Measurements from ENCODE around the gene BAD.
"Not testable (repeated sequence)": the region's sequence is repeated elsewhere in the genome, so short reads cannot be mapped to it uniquely, and the experiment has no call there.

Gene BAD

GRCh38 chr11:64314805-64315561, 30.5 kb upstream of the BAD start:
- DNase-seq (ENCODE audit: low read depth) = no peak

DNA sequence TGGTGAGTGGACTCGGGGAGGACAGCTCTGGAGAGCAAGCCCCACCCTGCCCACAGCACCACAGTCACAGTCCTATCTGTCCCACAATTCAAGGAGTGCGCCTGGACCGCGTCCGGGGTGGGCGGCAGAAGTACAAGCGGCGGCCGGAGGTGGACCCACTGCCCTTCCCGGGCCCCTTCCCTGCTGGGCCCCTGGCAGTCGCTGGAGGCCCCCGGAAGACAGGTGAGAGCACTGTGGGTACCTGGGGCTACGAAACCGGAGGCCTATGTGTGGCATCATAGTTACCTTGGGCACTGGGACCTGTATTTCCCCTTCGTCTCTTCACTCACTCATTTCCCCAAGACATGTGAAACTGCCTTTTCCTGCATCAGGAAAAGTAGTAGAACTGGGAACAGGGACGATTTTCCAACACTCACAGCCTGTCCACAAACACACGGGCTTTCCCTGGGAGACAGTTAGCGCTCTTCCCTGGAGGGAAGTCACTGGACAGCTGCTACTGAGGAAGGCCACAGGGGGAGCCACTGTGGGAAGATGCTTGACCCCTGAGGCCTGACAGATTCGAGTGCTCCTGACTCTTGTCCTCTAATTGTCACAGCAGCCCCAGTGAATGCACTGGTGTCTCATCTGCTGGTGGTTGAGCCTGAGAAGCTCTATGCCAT, 29.8 kb upstream of the BAD start:
- no peak for DNase-seq (ENCODE audit: low read depth)

DNA sequence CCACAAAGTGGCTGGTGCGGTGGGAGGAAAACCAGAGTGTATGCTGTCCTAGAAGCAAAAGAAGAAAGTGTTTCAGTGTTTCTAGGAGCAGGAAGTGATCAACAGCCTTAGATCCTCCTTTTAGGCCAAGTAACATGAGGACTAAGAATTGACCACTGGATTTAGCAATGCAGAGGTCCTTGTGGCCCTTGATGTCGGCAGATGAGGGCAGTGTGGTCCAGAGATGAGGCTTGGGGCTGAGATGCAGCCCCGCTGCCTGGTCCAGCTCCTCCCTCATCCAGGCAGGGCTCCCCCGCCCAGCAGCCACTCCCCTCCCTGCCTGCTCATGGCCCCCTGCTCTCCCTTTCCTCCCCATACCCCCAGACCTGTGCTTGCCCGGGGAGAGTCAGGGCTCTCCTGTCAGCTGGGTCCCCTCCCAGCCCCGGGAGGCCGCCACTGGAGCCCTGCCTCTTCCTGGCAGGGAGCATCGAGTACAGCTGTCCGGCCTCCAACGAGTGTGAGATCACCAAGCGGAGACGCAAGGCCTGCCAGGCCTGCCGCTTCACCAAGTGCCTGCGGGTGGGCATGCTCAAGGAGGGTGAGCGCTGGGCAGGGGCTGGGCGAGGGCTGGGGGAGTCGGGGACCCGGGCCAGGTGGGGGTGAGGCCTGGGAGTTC, 29.2 kb upstream of the BAD start:
- DNase-seq (ENCODE audit: low read depth) = no peak

DNA sequence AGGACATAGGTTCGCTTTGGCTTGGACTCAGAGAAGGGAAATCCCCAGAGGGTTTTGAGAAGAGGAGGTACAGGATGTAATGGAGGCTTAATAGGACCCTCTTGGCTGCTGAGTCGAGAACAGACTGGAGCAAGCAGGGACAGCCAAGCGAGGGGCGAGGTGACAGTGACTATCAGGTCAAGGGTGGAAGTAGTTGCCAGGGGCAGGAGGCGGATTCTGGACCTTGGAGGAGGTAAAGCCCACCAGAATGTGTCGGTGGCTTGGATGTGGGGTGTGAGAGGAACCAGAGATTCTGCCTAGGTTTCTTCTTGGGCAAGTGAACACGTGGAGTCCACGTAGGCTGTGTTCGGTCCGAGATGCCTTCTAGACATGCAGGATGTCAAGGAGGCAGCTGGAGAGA, 28.5 kb upstream of the BAD start:
- DNase-seq (ENCODE audit: low read depth) = no peak

- not testable (repeated sequence) for DNase-seq (ENCODE audit: low read depth)
Observed at GRCh38 chr11:64307795-64308194, 23.3 kb upstream of the BAD start.

GRCh38 chr11:64306876-64307622, 22.6 kb upstream of the BAD start:
- DNase-seq (ENCODE audit: low read depth) = no peak

- no peak for DNase-seq (ENCODE audit: low read depth)
Observed at GRCh38 chr11:64306563-64306875, 22.1 kb upstream of the BAD start.

- peak; percentile 72 for DNase-seq (ENCODE audit: low read depth)
Observed at GRCh38 chr11:64305691-64306562, 21.5 kb upstream of the BAD start.

GRCh38 chr11:64305075-64305690, 20.7 kb upstream of the BAD start, which contains the start of gene ESRRA:
ESRRA (plus strand) TSS chr11:64305524; CDS start chr11:64307180, 1,656 bp downstream.
- DNase-seq (ENCODE audit: low read depth) = peak; percentile 98

GRCh38 chr11:64304316-64305072, 20.0 kb upstream of the BAD start:
- DNase-seq (ENCODE audit: low read depth) = peak; percentile 74

GRCh38 chr11:64304032-64304315, 19.5 kb upstream of the BAD start:
- DNase-seq (ENCODE audit: low read depth) = no peak

DNA sequence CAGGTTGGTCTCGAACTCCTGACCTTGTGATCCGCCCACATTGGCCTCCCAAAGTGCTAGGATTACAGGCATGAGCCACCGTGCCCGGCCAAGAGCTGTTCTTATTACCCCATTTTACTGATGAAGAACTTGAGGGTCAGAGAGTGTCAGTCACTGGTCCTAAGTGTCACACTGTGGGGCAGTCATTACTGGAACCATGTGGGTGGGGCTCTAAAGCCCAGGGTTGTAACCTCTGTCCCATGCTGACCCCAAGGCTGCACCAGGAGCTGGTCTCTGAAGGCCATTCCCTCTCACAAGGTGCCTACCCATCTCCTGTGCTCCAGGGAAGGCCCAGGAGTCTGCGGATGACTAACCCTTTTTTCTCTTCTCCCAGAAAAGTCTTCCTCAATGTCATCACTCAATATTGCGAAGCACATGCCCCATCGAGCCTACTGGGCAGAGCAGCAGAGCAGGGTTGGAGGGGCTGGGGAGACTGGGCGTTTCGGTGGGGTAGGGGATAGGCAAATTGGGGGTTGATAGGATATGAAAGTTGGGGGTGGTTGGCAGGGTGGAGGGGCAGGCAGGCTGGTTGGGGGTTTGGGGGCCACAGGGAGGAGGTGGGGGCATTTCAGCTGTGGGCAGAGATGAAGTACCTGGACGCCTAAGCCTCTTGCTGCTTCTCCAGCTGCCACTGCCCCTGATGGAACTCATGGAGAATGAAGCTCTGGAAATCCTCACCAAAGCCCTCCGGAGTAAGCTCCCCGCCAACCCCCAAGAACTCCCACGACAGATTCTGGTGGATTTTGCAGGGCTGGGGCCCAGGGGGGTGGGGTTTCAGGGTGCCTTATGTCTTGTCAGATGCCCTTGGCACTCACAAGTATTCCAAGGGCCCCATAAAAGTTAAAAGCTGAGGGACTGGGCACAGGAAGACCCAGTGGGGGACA, 18.9 kb upstream of the BAD start:
- no peak for DNase-seq (ENCODE audit: low read depth)

DNA sequence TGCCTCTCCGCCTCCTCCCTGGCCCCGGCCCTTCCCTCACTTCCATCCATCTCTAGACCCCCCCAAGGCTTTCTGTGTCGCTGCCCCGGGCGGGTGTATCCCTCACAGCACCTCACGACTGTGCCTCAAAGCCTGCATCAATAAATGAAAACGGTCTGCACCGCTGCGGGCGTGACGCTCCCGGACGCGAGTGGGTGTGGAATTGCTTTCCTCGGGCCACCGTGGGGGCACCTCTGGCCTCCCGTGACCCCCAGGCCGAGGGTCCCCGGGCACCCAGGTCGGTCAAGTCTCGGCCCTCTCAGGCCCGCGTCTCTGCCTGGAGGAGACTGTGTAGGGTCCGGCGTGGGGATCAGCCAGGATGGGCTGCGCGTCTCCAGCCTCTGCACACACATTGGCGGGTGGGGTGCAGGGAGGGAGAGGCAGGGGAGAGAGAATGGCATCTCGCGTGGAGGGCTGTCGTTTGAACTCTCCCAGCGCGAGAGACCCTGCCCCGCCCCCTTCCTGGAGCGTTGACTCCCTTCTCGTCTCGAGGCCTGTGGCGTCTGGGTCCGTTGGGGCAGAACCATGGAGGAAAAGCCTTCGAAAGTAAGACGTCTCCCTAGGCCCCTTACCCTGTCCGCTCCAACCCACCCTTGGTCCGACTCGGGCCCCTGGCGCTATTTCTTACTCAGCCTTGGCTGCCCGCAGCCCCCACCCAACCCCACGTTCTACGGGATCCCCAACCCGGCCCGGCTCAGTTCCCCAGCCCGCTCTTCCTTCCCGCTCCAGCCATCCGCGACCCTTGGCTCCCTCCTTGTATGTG, 15.6 kb upstream of the BAD start, which contains the start of gene CATSPERZ:
Gene CATSPERZ (plus strand): TSS at position 512 of the 802 bp plus-strand sequence. CDS start 53 bp downstream, at position 565.
- no peak for DNase-seq (ENCODE audit: low read depth)

DNA sequence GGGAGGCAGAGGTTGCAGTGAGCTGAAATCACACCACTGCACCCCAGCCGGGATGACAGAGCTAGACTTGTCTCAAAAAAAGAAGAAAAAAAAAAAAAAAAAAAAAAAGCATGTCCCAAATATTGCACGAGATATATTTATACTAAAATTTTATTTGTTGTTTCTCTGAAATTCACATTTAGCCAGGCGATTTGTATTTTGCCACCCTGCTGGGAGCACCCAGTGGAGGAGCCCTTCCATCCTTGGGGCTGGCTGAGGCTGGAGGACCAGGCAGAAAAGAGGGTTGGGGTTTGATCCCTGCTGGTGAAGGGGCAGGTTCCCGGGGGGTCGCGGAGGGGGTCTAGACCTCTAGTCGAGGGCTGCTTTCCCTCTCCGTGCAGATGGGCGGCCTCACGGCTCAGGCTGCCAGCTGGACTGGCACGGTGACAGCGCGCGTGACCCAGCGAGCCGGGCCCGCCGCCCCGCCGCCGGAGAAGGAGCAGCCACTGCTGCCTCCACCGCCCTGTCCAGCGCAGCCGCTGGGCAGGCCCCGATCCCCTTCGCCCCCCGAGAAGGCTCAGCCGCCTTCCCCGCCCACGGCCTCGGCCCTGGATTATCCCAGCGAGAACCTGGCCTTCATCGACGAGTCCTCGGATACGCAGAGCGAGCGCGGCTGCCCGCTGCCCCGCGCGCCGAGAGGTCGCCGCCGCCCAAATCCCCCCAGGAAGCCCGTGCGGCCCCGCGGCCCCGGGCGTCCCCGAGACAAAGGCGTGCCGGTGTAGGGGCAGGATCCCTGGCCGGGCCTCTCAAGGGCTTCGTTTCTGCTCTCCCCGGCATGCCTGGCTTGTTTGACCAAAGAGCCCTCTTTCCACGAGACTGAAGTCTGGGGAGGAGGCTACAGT, 14.7 kb upstream of the BAD start:
- no peak for DNase-seq (ENCODE audit: low read depth)

- DNase-seq (ENCODE audit: low read depth) = no peak
Observed at GRCh38 chr11:64297699-64298358, 13.4 kb upstream of the BAD start.

GRCh38 chr11:64296830-64297698, 12.6 kb upstream of the BAD start:
- no peak for DNase-seq (ENCODE audit: low read depth)
